GM12878 (cell line): Measurements from ENCODE around the gene NRXN3. TPM values are rescaled to one million over a fixed set of nuclear protein-coding genes. Genes with fewer than 3 reads are reported as not detected.

Experiments used
- ATAC-seq: fragments of 200-7000 bp; cut with Tn5 transposase; 3 replicates; pipeline ENCODE4 v1.9.1; 2020; ENCODE audit warnings: mild to moderate bottlenecking, moderate library complexity
- BruUV-seq: library from RNA; stranded (reverse); fragments of 400-500 nt; replicated peaks from 2 replicates; lab custom pipeline; 2021; lab: Mats Ljungman, UMichigan
- CTCF ChIA-PET: fragments of 300-600 bp; sonication (Branson Sonifier 250); formaldehyde crosslinking; extraction: SDS; loops from one replicate; lab custom pipeline; 2021; ENCODE audit warnings: inconsistent platforms; lab: Yijun Ruan, JAX
- POLR2A ChIA-PET: fragments of 350-600 bp; formaldehyde crosslinking; extraction: SDS; loops from one replicate; lab custom pipeline; 2021; ENCODE audit warnings: inconsistent platforms; lab: Charles Lee
- RAD21 ChIA-PET: fragments of 300-600 bp; sonication (Branson Sonifier 250); formaldehyde crosslinking; loops from one replicate; lab custom pipeline; 2023; ENCODE audit warnings: antibody characterized with exemption; ENCODE audit not compliant: unreplicated experiment; lab: Charles Lee
- SMC1A ChIA-PET: fragments of 300-600 bp; sonication (Branson Sonifier 250); formaldehyde crosslinking; loops from one replicate; lab custom pipeline; 2023; ENCODE audit not compliant: unreplicated experiment, uncharacterized antibody; lab: Charles Lee
- DNase-seq: peaks from one replicate; pipeline ENCODE4 v3.0.0-alpha.2; 2011; ENCODE audit warnings: low read depth, low spot score
- FAIRE-seq: peaks from 3 replicates; lab custom pipeline; 2011; peaks lifted over from hg19 to GRCh38; lab: Jason Lieb, UNC
- H2AFZ ChIP-seq: 2 replicates; pipeline ENCODE4 v1.6.0; 2011; ENCODE audit warnings: low read depth, low read length, control low read depth; ENCODE audit not compliant: control insufficient read depth
- H3K27ac ChIP-seq: 2 replicates; pipeline ENCODE4 v1.5.1; 2011; ENCODE audit warnings: control low read depth; ENCODE audit not compliant: control insufficient read depth, insufficient read depth
- H3K27me3 ChIP-seq, 2 experiments: replicated peaks in 1 of 2; 2 replicates each; pipeline versions ENCODE4 v1.6.0 to v1.6.1; 2011; ENCODE audit warnings: low read length in 1 of 2; ENCODE audit not compliant: control insufficient read depth in 2 of 2, insufficient read depth in 2 of 2
- H3K36me3 ChIP-seq, 2 experiments: 2 replicates each; pipeline ENCODE4 v1.5.1; 2011; ENCODE audit warnings: low read length in 1 of 2; ENCODE audit not compliant: control insufficient read depth in 2 of 2, insufficient read depth in 2 of 2
- H3K4me1 ChIP-seq: 2 replicates; pipeline ENCODE4 v1.6.1; 2011; ENCODE audit warnings: mild to moderate bottlenecking, low read length, moderate library complexity, mixed read lengths; ENCODE audit not compliant: control insufficient read depth, insufficient read depth
- H3K4me2 ChIP-seq: 2 replicates; pipeline ENCODE4 v1.6.0; 2011; ENCODE audit warnings: control low read depth; ENCODE audit not compliant: control insufficient read depth, insufficient read depth
- H3K4me3 ChIP-seq: fragments of 200-600 bp; sonication (generic); 2 replicates; pipeline ENCODE4 v1.5.1; 2016
- H3K79me2 ChIP-seq: 2 replicates; pipeline ENCODE4 v1.6.0; 2011; ENCODE audit warnings: low read length; ENCODE audit not compliant: control insufficient read depth, insufficient read depth
- H3K9ac ChIP-seq: 2 replicates; pipeline ENCODE4 v1.8.0; 2011; ENCODE audit warnings: low read length, control low read depth, mixed read lengths; ENCODE audit not compliant: control insufficient read depth, insufficient read depth
- H3K9me3 ChIP-seq: replicated peaks from 3 replicates; pipeline ENCODE4 v1.5.1; 2011; ENCODE audit warnings: mild to moderate bottlenecking, low read length; ENCODE audit not compliant: control insufficient read depth, insufficient read depth
- H4K20me1 ChIP-seq: 2 replicates; pipeline ENCODE4 v1.6.0; 2011; ENCODE audit not compliant: control insufficient read depth, insufficient read depth
- ASH2L ChIP-seq: fragments of 300-600, 200-600 bp; sonication (generic); IDR thresholded peaks from 2 replicates; pipeline ENCODE4 v1.6.1; 2017; ENCODE audit warnings: low read depth, mild to moderate bottlenecking, borderline replicate concordance
- CHD1 ChIP-seq: IDR thresholded peaks from 2 replicates; pipeline ENCODE4 v1.6.1; 2012; ENCODE audit warnings: low read depth, low read length, improper control_type of control experiment
- HDAC6 ChIP-seq: fragments of 200-600 bp; sonication (generic); IDR thresholded peaks from one replicate; pipeline ENCODE4 v1.8.0; 2017; ENCODE audit warnings: antibody characterized with exemption; ENCODE audit not compliant: unreplicated experiment
- MEF2B ChIP-seq: fragments of 450-650 bp; IDR thresholded peaks from 2 replicates; pipeline ENCODE4 v1.6.1; 2018; ENCODE audit warnings: mild to moderate bottlenecking, moderate library complexity; ENCODE audit not compliant: partially characterized antibody, poor library complexity, severe bottlenecking
- MTA2 ChIP-seq: fragments of 450-650 bp; IDR thresholded peaks from 2 replicates; pipeline ENCODE4 v1.6.1; 2016; ENCODE audit warnings: low read depth, mild to moderate bottlenecking, moderate library complexity
- MYB ChIP-seq: fragments of 150-350 bp; IDR thresholded peaks from 2 replicates; pipeline ENCODE4 v1.6.1; 2014; ENCODE audit warnings: mild to moderate bottlenecking, low read depth, low read length, borderline replicate concordance
- NR2F1 ChIP-seq: fragments of 450-650 bp; conservative IDR thresholded peaks from 2 replicates; pipeline ENCODE4 v1.6.1; 2017; ENCODE audit warnings: mild to moderate bottlenecking
- POU2F2 ChIP-seq: IDR thresholded peaks from 3 replicates; pipeline ENCODE4 v1.6.1; 2011; ENCODE audit warnings: low read depth, mild to moderate bottlenecking, low read length, borderline replicate concordance
- SMARCA5 ChIP-seq: fragments of 450-650 bp; IDR thresholded peaks from 2 replicates; pipeline ENCODE4 v1.6.1; 2017; ENCODE audit warnings: mild to moderate bottlenecking
- SMC3 ChIP-seq: IDR thresholded peaks from 2 replicates; pipeline ENCODE4 v1.6.1; 2011; ENCODE audit warnings: low read length, improper control_type of control experiment, borderline replicate concordance
- STAT3 ChIP-seq: IDR thresholded peaks from 2 replicates; pipeline ENCODE4 v1.6.1; 2011; ENCODE audit warnings: low read depth, low read length, improper control_type of control experiment
- TCF12 ChIP-seq: IDR thresholded peaks from 2 replicates; pipeline ENCODE4 v1.6.1; 2011; ENCODE audit warnings: low read depth, mild to moderate bottlenecking, low read length
- WRNIP1 ChIP-seq: IDR thresholded peaks from 2 replicates; pipeline ENCODE4 v1.6.1; 2011; ENCODE audit warnings: low read depth, low read length, improper control_type of control experiment, borderline replicate concordance
- YBX1 ChIP-seq: fragments of 450-650 bp; IDR thresholded peaks from 2 replicates; pipeline ENCODE4 v1.6.1; 2016; ENCODE audit warnings: antibody characterized with exemption
- ZBTB33 ChIP-seq: fragments of 450-650 bp; IDR thresholded peaks from 2 replicates; pipeline ENCODE4 v1.6.1; 2017; ENCODE audit warnings: mild to moderate bottlenecking
- ZNF384 ChIP-seq: IDR thresholded peaks from 2 replicates; pipeline ENCODE4 v1.6.1; 2012; ENCODE audit warnings: low read depth, mild to moderate bottlenecking, low read length, improper control_type of control experiment, borderline replicate concordance
- ZNF592 ChIP-seq: fragments of 450-650 bp; IDR thresholded peaks from 2 replicates; pipeline ENCODE4 v1.6.1; 2017; ENCODE audit warnings: mild to moderate bottlenecking, moderate library complexity
- WGBS: methylation state at CpG from one replicate; pipeline ENCODE4 v1.1.6; 2016; ENCODE audit warnings: low lambda C conversion rate; ENCODE audit not compliant: insufficient replicate concordance, insufficient coverage; ENCODE audit errors: missing lambda C conversion rate; 5-methylcytosine and 5-hydroxymethylcytosine counted together
- in situ Hi-C: fragments of 300-500 bp; cut with MboI; formaldehyde crosslinking; loops from 9 replicates; pipeline ENCODE4 v1.14.3; 2018; ENCODE audit warnings: mixed read lengths
- intact Hi-C: fragments of 100-400 bp; cut with micrococcal nuclease; formaldehyde crosslinking; loops from one replicate; pipeline ENCODE4 v1.14.2; 2022; ENCODE audit not compliant: unreplicated experiment
- polyA plus RNA-seq, 11 experiments: library from polyadenylated mRNA; depleted of rRNA in 4 of 11; unstranded in 6 of 11; stranded (reverse) in 5 of 11; fragments of >200 nt; fragmentation: Nextera tagmentation in 4 of 11; fragmentation: Illumina TruSeq in 1 of 11; extraction: Ambion mirVana in 4 of 11; extraction: Trizol in 1 of 11; gene quantifications; 1 replicate in 1 of 11; 2 replicates in 10 of 11; pipeline versions ENCODE4 v1.2.1 to v1.2.3, GENCODE V29; 2011 to 2016; ENCODE audit warnings: inconsistent platforms in 2 of 11, missing spikeins in 2 of 11, low read depth in 1 of 11
- total RNA-seq, 4 experiments: library from RNA; depleted of rRNA in 3 of 4; stranded (reverse); fragments of >200 nt in 3 of 4; fragmentation: Illumina TruSeq in 1 of 4; extraction: Trizol in 1 of 4; gene quantifications; 2 replicates each; pipeline versions ENCODE4 v1.2.1 to v1.2.3, GENCODE V29; 2013 to 2021
- TF ChIP-seq, protein P1 (sequence below): IDR thresholded peaks from 2 replicates; pipeline ENCODE4 v1.6.1; 2011; ENCODE audit warnings: mild to moderate bottlenecking, low read depth, low read length, moderate library complexity; ENCODE audit not compliant: insufficient replicate concordance

NRXN3 gene
- total and polyA plus RNA-seq, 10 of the 15 experiments (the other 5 are each of a cell fraction or from before 2014, with no cell fraction given), result 0.52 to 3.3 (median 1.4) TPM

- TF ChIP-seq ZBTB33 (no peak), MEF2B (no peak), CHD1 (no peak), SMARCA5 (no peak)
- TF ChIP-seq, protein P1, sequence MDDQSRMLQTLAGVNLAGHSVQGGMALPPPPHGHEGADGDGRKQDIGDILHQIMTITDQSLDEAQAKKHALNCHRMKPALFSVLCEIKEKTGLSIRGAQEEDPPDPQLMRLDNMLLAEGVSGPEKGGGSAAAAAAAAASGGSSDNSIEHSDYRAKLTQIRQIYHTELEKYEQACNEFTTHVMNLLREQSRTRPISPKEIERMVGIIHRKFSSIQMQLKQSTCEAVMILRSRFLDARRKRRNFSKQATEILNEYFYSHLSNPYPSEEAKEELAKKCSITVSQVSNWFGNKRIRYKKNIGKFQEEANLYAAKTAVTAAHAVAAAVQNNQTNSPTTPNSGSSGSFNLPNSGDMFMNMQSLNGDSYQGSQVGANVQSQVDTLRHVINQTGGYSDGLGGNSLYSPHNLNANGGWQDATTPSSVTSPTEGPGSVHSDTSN, result no peak
These were observed 37.2 kb downstream of the NRXN3 start (continued) for GRCh38 chr14:78207414-78207813.

DNA sequence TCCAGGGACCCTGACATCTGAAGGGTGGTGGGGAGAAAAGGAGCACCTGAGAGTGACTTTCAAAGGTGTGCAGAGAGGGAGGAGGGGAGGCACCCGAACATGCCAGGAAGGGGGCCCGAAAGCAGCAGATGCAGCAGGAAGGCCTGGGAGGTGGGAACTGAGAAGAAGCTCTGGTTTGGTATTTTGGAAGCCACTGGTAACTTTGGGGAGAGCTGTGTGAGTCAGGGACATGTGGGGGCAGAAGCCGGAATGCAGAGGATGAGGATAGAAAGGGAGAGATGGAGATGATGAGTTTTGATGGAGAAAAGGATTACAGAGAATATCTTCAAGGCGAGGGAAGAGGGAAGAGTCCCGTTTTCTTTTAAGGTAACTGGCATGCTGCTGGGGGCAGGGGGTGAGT is 50.1 kb downstream of the NRXN3 start:
- RAD21 ChIA-PET, result no interaction called here
- no TSS peak for BruUV-seq
- TF ChIP-seq SMC3 (no peak), STAT3 (no peak), ZNF384 (no peak), NR2F1 (no peak), TCF12 (no peak), ZNF592 (no peak), HDAC6 (no peak), MYB (no peak), POU2F2 (no peak), YBX1 (no peak), ASH2L (no peak), MTA2 (no peak), WRNIP1 (no peak)

More for the DNA sequence above, 50.1 kb downstream of the NRXN3 start:
- Histone ChIP-seq H4K20me1 (no peaks in the 10 kb centered on the region), H3K4me1 (no peaks in the 10 kb centered on the region), H3K4me2 (no peak overlapping the region), H3K4me3 (no peak overlapping the region), H3K27ac (no peak overlapping the region), H3K36me3 (no peaks in the 10 kb centered on the region), H3K9ac (no peak overlapping the region), H3K79me2 (no peaks in the 10 kb centered on the region), H3K27me3 (no peaks in the 10 kb centered on the region), H3K9me3 (no peaks in the 10 kb centered on the region), H2AFZ (no peak overlapping the region)
- ATAC-seq (no peak), DNase-seq (no peak), FAIRE-seq (no peak)
- intact Hi-C loops, result no loop called here
- in situ Hi-C loops, result no loop called here
- ChIA-PET CTCF (no interaction called here), POLR2A (no interaction called here), SMC1A (no interaction called here)
- WGBS, result 0% methylated on average over 5 of the region's 5 CpGs
